DND-41 (cell line): ENCODE results near the gene NXF1.

Experiments used
- ATAC-seq: fragments of 200-7000 bp; cut with Tn5 transposase; 3 replicates; pipeline ENCODE4 v1.9.1; 2021; ENCODE audit warnings: low read depth; ENCODE audit not compliant: insufficient read depth
- DNase-seq: peaks from one replicate; pipeline ENCODE4 v3.0.0-alpha.2; 2020
- H2AFZ ChIP-seq: 2 replicates; pipeline ENCODE4 v1.6.0; 2012; ENCODE audit warnings: low read depth, low read length
- H3K27ac ChIP-seq: 2 replicates; pipeline ENCODE4 v1.5.1; 2012; ENCODE audit warnings: low read length, inconsistent platforms
- H3K27me3 ChIP-seq: fragments of 200-600 bp; sonication (generic); 2 replicates; pipeline ENCODE4 v1.6.0; 2012; ENCODE audit warnings: low read length, mild to moderate bottlenecking, inconsistent platforms; ENCODE audit not compliant: insufficient read depth, poor library complexity
- H3K36me3 ChIP-seq: 2 replicates; pipeline ENCODE4 v1.5.1; 2012; ENCODE audit warnings: low read length, inconsistent platforms; ENCODE audit not compliant: insufficient read depth
- H3K4me1 ChIP-seq: 2 replicates; pipeline ENCODE4 v1.5.1; 2012; ENCODE audit warnings: mild to moderate bottlenecking, low read length; ENCODE audit not compliant: insufficient read depth
- H3K4me2 ChIP-seq: 2 replicates; pipeline ENCODE4 v1.6.0; 2012; ENCODE audit warnings: mild to moderate bottlenecking, moderate library complexity, low read length, inconsistent platforms; ENCODE audit not compliant: insufficient read depth
- H3K4me3 ChIP-seq, 2 experiments: fragments of 200-600 bp in 1 of 2; shearing (Covaris generic) in 1 of 2; 2 replicates each; pipeline ENCODE4 v1.5.1; 2012 to 2016; ENCODE audit warnings: inconsistent platforms in 2 of 2, low read length in 2 of 2, mild to moderate bottlenecking in 2 of 2, low read depth in 1 of 2, moderate library complexity in 1 of 2
- H3K79me2 ChIP-seq: 2 replicates; pipeline ENCODE4 v1.6.0; 2012; ENCODE audit warnings: low read length, inconsistent platforms; ENCODE audit not compliant: insufficient read depth
- H3K9ac ChIP-seq: 2 replicates; pipeline ENCODE4 v1.6.0; 2012; ENCODE audit warnings: low read depth, mild to moderate bottlenecking, inconsistent platforms, low read length, moderate library complexity
- H3K9me3 ChIP-seq: 2 replicates; pipeline ENCODE4 v1.5.1; 2012; ENCODE audit warnings: low read length, moderate library complexity, mild to moderate bottlenecking, inconsistent platforms; ENCODE audit not compliant: insufficient read depth, severe bottlenecking
- H4K20me1 ChIP-seq: 2 replicates; pipeline ENCODE4 v1.6.0; 2012; ENCODE audit warnings: low read length; ENCODE audit not compliant: insufficient read depth
- EZH2 ChIP-seq: IDR thresholded peaks from 3 replicates; pipeline ENCODE4 v1.6.1; 2012; ENCODE audit warnings: borderline replicate concordance, low read depth, mild to moderate bottlenecking, moderate library complexity, low read length, inconsistent platforms; ENCODE audit not compliant: severe bottlenecking
- TF ChIP-seq, protein P1 (sequence below): IDR thresholded peaks from 2 replicates; pipeline ENCODE4 v1.5.1; 2012; ENCODE audit warnings: borderline replicate concordance, low read length, moderate library complexity, mild to moderate bottlenecking; ENCODE audit not compliant: poor library complexity, severe bottlenecking; ENCODE audit errors: extremely low read depth

NXF1 gene

DNA sequence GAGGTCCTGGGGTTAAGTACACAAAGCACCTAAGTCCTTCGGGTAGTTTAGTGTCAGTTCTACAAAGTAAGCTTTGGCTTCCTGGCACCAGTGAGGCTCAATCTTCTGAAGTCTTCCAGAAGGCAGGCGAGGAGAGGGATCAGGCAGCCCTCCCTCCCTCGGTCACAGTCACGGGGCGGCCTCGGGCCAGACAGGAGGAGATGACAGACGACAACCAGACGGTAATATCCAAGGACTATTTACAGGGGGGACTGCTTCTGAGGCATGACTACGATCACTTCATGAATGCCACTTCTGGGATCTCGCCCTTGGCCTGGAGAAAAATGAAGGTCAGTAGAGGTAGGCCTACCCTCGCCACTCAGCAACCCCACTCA is 13.1 kb downstream of the NXF1 start:
- Histone ChIP-seq H3K27me3 (no peaks in the 10 kb centered on the region), H2AFZ (no peak overlapping the region; the same call in 1 of the 2 replicates), H3K9ac (peak overlapping the region; percentile 78), H3K4me2 (peak overlapping the region; percentile 92), H4K20me1 (no peaks in the 10 kb centered on the region), H3K4me1 (peaks cover 51% of the 10 kb centered on the region), H3K79me2 (peaks cover 52% of the 10 kb centered on the region), H3K9me3 (no peaks in the 10 kb centered on the region), H3K27ac (peak overlapping the region; percentile 37), H3K36me3 (peaks cover 84% of the 10 kb centered on the region), H3K4me3 (peak overlapping the region; percentile 47 to 72; a peak in 3 of 4 replicates)
- DNase-seq (peak; percentile 30), ATAC-seq (peak; percentile 10)
- TF ChIP-seq EZH2: no peak
- TF ChIP-seq, protein P1, sequence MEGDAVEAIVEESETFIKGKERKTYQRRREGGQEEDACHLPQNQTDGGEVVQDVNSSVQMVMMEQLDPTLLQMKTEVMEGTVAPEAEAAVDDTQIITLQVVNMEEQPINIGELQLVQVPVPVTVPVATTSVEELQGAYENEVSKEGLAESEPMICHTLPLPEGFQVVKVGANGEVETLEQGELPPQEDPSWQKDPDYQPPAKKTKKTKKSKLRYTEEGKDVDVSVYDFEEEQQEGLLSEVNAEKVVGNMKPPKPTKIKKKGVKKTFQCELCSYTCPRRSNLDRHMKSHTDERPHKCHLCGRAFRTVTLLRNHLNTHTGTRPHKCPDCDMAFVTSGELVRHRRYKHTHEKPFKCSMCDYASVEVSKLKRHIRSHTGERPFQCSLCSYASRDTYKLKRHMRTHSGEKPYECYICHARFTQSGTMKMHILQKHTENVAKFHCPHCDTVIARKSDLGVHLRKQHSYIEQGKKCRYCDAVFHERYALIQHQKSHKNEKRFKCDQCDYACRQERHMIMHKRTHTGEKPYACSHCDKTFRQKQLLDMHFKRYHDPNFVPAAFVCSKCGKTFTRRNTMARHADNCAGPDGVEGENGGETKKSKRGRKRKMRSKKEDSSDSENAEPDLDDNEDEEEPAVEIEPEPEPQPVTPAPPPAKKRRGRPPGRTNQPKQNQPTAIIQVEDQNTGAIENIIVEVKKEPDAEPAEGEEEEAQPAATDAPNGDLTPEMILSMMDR: no peak

DNA sequence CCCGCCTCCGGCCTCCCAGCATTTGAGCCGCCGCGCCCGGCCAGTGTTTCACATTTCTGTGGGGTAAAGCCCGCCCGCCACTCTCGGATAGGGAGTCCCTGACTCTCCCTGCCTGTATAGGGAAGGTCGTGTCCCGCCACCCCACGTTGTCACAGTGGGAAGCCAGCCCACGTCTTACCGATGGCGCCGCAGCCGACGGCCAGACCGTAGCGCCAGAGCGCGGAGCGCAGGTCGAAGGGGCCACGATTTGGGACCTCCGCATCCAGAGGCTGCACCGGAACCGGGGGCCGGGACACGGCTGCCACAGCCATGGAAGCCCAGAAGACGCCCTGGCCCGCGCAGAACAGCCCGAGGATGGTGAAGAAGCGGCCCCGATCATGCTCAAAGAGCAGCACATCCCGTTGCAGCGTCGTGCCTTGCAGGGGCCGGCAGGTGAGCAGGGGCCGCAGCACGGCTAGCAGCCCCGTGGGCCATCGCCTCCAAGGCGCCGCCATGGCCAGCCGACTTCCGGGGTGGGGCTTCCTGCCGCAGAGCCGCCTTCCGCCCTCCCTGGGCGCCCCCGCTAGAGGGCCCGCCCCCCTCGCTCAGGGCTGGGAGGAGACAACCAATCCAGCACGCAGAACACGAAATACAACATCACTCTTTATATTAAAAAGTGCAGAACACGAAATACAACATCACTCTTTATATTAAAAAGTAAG is 13.6 kb downstream of the NXF1 start, which contains the start of gene TMEM223:
TSS of gene TMEM223 (minus strand) at position 506 of the 701 bp plus-strand sequence. CDS start at position 494, 12 bp downstream.
- Histone ChIP-seq H4K20me1 (no peaks in the 10 kb centered on the region), H3K9ac (peak within 1 kb of the TSS; percentile 78), H3K27ac (peak within 1 kb of the TSS; percentile 73), H3K79me2 (peaks cover 54% of the 10 kb centered on the region), H3K36me3 (peaks cover 78% of the 10 kb centered on the region), H2AFZ (peak within 1 kb of the TSS; percentile 71), H3K4me2 (peak within 1 kb of the TSS; percentile 92), H3K4me1 (peaks cover 51% of the 10 kb centered on the region), H3K9me3 (no peaks in the 10 kb centered on the region), H3K27me3 (no peaks in the 10 kb centered on the region), H3K4me3 (peak within 1 kb of the TSS; percentile 47 to 72)
- peak; percentile 83 for ATAC-seq
- TF ChIP-seq, protein P1: no peak
- TF ChIP-seq EZH2: no peak
- peak; percentile 91 for DNase-seq

DNA sequence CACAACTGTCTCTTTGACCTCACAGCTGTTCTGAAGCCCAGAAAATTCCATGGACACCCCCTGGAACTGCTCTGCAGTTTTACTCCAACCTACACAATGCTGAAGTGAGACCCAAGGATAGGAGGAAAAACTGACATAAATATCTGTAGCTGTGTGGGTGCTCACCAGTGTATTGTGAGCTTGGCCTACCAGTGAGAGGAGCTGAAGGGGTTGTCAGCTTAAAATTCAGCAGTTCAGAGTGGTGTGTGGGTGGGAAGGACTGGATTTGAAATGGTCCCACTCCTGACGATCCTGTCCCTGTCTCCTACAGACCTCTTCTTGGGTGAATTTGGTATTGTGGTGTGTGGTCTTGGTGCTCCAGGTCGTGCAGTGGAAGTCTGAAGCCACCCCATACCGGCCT is 15.7 kb downstream of the NXF1 start:
- H3K79me2 ChIP-seq: peaks cover 60% of the 10 kb centered on the region
- H3K9ac ChIP-seq: 0 out of 2 replicates have a peak overlapping the region, but pooled peaks have one; percentile 83
- no peak overlapping the region for H2AFZ ChIP-seq
- H3K27me3 ChIP-seq: no peaks in the 10 kb centered on the region
- H3K4me3 ChIP-seq: no peak overlapping the region
- TF ChIP-seq EZH2: no peak
- TF ChIP-seq, protein P1: no peak
- H3K4me1 ChIP-seq: peaks cover 61% of the 10 kb centered on the region
- no peak overlapping the region for H3K27ac ChIP-seq
- DNase-seq: no peak
- peak overlapping the region; percentile 92; the same call in 1 of the 2 replicates for H3K4me2 ChIP-seq
- H4K20me1 ChIP-seq: no peaks in the 10 kb centered on the region
- no peaks in the 10 kb centered on the region for H3K9me3 ChIP-seq
- peaks cover 66% of the 10 kb centered on the region for H3K36me3 ChIP-seq
- no peak for ATAC-seq
